T-helper 1 cell (primary cell): Measurements from ENCODE around the gene ZFYVE9.

ENCODE experiments used
- DNase-seq, 5 donors: peaks; one replicate each; pipeline ENCODE4 v3.0.0-alpha.2; 2012 to 2020

The ZFYVE9 gene

DNA sequence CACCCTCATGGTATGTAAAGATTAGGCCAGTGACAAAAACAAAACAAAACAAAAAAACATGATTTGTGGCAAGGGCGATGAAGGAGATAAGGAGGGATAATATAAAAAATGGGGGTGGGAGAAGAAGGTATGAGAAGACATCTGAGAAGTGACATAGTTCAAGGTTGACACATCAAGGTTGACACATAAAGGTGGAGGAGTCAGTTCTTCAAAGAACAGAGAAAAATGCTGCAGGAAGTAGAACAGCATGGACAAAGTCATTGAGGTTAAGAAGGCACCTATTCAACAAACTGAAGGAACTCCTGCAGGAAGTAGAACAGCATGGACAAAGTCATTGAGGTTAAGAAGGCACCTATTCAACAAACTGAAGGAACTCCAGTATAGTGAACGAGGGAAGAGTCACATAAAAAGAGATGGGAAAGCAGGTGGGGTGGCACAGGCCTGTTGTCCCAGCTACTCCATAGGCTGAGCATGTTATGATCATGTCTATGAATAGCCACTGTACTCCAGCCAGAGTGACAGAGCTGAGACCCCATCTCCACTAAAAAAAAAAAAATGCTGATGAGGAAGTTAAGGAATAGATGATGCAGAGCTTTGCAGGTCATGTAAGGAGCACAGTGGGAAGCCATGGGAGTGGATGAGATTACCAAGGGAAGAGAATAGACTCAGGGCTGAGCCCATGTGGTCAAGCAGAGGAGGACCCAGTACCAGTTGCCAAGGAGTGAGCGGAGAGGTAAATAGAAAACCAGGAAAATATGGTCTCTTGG lies 101.5 kb downstream of the ZFYVE9 start:
- DNase-seq = no peak

DNA sequence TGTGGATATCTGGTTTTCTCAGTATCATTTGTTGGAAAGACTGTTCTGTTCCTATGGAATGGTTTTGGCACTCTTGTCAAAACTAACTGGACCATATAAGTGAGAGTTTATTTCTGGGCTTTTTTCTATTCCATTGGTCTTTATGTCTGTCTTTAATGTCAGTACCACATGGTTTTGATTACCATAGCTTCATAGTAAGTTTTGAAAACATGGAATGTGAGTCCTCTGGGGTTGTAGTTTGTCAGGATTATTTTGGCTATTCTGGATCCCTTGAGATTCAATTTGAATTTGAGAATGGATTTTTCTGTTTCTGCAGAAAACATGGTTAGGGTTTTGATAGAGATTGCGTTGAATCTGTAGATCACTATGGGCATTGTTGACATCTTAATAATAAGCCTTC lies 107.9 kb downstream of the ZFYVE9 start:
- no peak for DNase-seq

DNA sequence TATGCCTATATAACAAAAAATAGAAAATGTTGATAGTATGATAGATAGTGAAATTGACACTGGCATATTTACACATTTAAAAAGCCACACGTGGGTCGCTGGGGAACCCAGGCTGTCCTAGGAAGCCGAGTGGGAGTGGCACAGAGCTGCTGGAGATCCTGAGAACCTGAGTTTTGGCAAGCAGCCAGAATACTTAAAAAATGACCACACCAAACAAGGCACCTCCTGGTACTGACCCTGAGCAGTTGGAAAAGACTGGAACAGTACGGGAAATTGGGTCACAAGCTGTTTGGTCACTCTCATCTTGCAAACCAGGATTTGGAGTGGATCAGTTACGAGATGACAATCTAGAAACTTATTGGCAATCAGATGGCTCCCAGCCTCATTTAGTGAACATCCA lies 111.5 kb downstream of the ZFYVE9 start:
- no peak for DNase-seq

DNA sequence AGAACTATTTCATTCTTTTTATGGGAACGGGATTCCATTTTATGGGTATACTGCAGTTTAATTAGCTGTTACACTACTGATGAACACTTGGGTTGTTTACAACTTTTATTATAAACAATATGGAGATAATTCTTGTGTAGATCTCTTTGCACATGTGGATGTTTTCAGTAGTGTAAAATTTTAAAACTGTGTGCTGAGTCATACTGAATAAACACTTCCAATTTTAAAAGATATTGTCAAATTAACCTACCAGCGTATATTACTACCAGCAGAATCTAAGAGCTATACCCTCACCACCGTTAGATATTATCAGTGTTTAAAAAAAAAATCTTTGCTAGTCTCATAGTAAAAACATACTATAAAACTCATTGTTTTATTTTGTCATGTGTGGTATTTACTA lies 118.0 kb downstream of the ZFYVE9 start:
- no peak for DNase-seq

DNA sequence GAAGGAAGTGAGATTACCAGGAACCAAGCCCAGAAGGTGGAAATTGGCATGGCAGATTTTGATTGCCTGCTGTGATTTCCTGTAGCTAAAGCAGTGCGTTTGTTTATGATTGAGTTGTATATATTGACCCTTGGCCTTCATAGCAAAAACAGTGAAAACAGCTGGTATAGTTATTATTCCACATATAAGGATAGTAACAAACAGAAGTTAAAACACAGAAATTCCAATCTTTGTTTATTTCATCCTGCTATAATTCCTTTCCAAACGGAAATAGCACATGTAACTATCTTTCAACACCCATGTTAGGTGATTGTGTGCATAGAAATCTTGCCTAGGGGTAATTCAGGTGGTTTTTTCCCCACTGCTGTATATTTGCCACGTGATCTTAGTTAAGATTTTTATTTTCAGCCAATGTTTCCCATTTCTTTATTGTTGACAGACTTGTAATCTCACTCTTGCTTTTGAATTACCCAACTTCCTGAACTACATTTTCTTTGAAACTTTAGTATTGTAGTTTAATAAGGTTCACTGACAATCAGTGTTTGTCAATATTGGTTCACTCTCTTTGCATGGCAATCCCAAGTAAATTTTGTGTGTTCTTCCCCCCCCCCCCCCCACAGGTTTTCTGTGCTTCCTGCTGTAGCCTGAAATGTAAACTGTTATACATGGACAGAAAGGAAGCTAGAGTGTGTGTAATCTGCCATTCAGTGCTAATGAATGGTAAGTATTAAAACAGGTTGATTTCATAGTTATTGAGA lies 121.4 kb downstream of the ZFYVE9 start:
- no peak for DNase-seq

DNA sequence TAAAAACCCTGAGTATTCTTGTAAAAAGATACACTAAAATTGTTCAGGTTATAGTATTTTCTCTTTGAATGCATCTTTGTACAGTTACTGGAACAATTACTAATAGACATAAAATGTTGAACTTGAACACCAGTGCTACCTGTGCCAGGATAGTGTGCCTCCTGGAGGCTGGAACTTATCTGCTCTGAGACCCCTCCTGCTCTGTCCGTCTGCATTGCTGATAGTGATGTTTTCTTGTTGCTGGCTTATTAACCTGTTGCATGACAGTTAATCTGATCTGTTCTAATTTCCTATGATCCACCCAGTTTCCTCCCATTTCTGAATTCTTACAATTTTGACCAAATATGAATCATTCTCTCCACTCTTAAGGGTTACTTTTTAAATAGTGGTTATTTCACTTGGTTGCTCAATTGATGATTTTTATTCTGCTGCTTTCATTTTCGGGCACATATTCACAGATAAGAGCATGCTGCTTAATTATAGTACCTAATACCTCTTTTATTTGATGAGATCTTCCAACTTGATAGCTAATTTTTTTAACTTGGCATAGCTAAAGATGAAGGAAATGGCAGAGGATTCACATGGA lies 122.7 kb downstream of the ZFYVE9 start:
- no peak for DNase-seq

DNA sequence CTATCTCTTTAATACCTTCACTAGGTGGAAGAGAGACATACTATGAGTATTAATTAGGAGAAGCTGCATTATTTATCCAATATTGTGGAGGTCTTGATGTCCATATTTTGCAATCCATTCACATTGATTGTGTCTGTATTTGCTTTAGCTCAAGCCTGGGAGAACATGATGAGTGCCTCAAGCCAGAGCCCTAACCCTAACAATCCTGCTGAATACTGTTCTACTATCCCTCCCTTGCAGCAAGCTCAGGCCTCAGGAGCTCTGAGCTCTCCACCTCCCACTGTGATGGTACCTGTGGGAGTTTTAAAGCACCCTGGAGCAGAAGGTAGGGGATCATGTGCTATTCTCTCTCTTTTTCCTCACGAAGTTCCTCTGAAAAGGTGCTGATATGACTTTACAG lies 124.6 kb downstream of the ZFYVE9 start:
- DNase-seq = no peak

DNA sequence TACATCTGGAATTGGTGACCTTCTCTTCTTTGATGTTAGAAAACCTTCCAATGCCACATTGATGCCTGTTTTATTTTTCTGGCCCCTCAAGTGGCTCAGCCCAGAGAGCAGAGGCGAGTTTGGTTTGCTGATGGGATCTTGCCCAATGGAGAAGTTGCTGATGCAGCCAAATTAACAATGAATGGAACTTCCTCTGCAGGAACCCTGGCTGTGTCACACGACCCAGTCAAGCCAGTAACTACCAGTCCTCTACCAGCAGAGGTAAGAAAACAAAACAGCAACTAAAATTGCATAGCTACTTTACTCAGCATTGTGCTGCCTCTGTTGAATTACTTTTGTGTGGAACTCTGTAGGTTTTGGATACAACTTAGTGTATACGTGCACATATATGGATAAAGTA lies 126.5 kb downstream of the ZFYVE9 start:
- no peak for DNase-seq

DNA sequence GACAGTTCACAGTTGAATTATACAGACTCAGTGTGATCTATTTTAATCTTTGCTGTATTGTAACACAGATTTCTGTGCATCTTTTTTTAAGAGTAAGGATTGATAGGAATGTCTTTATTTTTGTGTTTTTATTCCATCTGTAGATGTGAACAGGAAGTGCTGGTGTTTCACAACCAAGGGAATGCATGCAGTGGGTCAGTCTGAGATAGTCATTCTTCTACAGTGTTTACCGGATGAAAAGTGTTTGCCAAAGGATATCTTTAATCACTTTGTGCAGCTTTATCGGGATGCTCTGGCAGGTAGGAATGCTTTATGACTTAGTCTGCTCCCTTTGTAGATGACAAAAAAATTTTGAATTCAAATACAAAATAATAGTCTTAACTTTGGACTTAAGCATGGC lies 139.6 kb downstream of the ZFYVE9 start:
- no peak for DNase-seq

DNA sequence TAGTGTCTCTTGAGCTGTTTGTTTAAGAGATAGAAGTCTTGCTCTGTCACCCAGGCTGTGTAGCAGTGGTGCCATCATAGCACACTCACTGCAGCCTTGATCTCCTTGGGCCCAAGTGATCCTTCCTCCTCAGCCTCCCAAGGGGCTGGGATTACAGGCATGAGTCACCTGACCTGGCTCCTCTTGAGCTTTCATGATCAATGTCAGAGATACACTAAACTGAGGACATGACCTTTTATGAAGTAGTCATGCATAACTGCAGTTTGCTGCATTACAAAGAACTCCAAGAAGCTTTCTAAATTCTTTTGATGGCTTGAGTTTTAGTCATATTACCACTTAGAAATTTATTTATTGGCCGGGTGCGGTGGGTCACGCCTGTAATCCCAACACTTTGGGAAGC lies 146.4 kb downstream of the ZFYVE9 start:
- DNase-seq = no peak

DNA sequence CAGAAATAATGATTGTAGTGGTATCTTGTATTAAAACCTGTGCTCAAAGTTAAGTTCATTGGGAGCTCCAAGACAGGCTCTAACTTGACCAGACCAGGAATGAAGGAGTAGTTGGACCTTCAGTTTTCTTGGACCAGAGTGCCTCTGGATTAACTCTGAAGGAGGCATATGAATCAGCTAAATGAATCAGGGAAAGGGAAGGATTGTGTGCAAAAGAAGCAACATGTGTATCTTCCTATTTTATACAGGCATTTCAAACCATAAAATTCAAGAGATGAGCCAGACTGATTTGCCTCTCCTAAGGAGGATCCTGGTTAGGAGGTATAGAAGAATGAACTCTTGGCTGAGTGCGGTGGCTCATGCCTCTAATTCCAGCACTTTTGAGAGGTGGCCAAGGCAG lies 152.7 kb downstream of the ZFYVE9 start:
- no peak for DNase-seq

DNA sequence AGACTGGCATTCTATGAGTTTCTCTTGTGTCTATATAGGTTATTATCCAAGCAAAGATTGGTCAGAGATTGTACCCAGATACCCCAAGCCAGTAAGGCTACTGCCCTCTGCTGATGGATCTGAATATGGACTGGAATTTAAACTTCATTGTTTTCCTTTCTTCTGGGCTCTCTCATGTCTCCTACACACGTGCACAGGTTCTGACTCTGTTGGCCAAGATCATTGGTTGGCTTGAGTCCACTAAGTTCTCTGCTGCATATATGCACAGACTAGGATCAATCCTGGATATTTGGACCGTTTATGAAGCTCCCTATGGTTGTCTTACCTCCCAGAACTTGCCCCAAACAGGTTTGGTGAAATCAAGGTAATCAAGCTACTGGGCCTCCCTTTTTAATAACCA lies 154.5 kb downstream of the ZFYVE9 start:
- peak in 1 of 5 donors; percentile 33 for DNase-seq

DNA sequence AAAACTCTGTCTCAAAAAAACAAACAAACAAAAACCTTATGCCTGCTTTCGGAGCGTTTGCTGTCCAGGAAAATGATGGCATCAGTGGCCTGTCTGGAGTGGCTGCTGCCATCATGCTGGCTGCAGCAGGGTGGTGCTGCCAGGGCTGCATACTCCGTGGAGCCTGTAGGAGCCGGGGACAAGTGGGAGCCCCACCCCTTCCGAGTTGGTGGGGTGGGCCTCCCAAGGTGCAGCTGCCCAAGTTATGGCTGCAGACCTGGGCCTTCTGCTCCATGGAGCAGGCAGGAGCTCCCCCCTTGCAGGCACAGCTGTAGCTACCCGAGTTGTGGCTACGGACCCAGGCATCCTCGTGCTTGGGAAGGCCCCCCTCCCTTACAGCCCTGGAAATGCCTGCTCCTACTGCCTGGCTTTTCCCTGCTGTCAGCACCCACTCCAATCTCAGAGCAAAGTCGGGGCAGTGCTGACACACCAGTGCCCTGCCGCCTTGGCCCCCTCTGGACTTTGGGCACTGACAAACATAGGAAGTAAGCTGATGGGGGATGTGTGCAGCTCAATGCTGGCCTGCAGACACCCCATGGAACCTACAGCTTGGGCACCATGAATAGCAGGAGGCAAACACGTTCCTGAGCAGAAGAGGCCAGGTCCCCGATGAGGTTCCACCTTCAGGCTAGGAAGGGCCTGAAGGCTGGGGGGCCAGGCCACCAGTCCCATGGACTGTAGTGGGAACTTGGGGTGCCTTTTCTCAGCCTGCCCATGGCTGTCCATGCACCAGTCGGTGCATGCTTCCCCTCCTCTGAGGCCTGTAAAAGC lies 163.7 kb downstream of the ZFYVE9 start:
- DNase-seq = no peak

DNA sequence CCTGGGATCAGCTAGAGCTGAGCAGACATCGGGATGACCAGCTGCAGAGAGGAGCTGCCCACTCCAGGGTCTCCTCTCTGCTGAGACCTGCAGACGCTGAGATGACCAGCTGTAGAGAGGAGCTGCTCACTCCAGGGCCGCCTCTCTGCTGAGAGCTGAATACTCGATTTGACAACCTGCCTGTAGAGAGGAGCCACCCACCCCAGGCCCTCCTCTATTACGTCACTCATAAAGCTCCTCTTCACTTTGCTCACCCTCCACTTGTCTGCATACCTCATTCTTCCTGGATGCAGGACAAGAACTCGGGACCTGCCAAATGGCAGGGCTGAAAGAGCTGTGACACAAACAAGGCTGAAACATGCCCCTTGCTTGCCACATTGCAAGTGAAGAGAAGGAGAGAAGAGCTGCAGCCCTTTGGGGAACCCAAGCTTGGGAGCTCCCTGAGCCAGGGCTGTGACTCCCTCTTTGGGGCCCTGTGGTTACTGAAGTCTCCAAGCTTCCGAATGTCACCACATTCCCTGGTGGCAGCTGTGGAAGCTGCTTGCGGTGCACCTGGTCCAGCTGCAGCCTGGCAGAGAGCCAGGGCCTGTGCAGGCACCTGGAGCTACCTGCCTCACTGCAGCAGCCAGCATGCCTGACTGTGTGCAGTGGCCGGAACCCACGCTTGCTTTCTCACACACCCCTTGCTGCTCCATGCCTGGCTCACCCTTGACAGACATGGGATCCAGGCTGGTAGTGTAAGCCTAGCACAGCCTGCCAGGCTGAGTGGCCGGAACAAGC lies 164.5 kb downstream of the ZFYVE9 start:
- DNase-seq = no peak

DNA sequence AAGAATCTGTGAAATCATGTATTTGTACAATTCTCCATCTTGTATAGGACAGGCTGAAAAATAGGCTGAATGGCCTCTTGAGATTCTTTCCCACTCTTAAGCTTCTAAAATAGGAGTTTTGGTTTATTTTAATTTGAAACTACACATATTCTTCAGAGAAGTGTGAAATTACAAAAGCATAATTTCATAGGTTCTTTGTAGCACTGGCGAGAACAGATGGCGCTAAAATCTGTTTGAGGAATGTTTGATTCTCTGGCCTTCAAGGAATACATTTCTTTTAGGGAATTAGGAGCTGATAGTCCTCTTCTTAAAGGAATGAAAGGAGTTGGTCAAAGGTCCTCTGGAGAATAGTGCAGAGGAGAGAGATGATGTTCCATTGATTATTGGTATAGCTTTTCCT lies 179.2 kb downstream of the ZFYVE9 start:
- DNase-seq = no peak

DNA sequence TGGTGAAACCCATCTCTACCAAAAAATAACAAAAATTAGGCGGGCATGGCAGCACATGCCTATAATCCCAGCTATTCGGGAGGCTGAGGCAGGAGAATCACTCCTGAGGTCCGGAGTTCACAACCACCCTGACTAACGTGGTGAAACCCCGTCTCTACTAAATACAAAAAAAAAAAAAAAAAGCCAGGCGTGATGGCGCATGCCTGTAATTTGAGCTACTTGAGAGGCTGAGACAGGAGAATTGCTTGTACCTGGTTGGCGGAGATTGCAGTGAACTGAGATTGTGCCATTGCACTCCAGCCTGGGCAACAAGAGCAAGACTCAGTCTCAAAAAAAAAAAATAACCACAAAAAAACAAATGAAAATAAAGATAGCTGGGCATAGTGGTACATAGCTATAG lies 181.8 kb downstream of the ZFYVE9 start:
- no peak for DNase-seq

DNA sequence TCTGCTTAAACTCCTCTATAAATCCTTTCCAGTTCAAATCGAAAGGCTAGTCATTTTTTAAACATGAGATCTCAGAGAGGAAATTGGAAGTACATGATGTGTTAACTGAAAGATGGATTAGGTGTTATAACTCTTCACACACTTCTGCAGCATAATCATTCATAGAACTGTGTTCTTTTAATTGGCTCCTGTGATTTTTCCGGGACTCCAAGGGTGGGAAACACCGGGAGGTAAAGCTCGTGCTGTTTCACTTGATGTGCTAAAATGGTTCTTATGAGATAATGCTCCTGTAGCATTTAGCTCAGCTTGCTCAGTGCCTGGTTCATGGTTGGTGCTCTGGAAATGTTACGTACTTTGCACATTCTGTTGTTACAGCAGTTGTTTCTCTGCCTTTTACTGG lies 183.9 kb downstream of the ZFYVE9 start:
- DNase-seq = no peak

DNA sequence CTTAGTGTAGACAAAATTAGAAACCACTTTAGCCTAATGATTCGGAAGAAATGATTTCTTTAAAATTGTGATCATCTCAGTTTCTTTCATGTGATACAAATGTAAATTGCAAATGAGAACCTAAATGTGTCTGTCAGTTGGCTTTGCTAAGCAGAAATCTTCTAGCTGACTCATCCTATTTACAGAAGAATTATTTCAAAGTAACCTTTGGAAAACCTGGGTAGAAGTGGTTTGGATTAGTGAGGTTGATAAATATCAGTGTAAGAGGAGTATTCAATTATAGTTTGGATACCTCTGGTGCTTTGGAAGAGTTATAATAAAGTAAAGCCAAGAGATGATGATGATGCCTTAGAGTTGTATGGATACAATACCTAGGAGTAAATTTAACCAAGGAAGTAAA lies 186.7 kb downstream of the ZFYVE9 start:
- no peak for DNase-seq

DNA sequence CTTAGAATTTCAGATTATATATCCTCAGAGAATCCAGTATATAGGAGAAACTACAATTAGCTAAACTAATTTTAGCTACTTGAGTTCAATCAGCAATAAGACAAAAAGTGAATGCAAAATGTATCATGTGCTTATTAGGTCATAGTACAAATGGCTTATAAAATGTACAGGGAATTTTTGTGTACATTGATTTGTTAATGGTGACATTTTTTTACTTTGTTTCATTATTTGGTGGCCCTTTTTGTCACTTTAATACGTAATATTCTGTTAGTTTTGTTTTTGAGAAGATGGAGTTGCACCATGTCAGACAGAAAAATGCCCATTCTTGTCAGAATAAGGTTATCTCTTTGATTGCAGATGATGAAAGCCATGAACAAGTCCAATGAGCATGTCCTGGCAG lies 190.5 kb downstream of the ZFYVE9 start:
- DNase-seq = no peak

DNA sequence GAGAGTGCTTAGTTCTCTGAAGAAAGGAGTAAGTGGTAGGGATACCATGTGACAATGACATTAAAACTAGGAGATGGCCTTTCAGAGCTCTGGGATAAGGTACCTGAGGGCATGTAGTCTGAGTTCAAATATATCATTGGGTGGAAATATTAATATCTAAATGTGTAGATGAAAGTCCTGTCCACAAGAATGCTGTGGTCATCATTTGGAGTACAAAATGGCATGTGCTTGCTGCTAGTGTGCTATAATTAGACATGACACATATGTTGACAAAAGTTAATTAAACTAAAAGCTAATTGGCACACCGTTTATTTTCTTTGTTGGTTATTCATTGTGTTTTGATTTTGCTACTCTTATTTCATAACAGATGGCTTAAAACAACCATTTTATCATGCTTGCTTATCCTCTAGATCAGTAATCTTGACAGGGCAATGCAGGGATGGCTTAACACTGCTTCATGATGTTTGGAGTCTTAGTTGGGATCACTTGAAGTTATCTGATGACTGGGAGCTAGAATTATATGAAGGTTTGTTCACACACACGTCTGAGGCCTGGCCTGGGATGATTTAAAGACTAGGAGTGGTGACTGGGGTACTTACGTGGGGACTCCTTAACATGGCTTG lies 193.1 kb downstream of the ZFYVE9 start:
- no peak for DNase-seq

DNA sequence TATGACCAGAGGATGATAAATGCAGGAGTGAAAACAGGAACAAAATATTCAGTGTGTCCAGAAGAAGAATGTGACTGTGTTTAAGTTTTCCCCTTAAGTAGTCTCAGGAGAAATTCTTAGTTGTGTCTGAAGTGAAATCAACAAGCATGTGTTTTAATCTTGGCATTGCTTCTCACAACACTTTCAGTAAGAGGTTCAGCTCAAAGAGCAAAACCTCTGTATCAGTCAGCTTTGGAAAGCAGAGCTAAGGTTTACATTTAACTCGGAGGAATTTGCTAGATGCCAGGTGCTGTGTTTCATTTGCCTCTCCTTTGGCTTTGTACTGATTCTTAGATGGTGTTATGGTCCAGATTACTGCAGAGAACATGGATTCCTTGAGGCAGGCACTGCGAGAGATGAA lies 195.6 kb downstream of the ZFYVE9 start:
- no peak for DNase-seq

DNA sequence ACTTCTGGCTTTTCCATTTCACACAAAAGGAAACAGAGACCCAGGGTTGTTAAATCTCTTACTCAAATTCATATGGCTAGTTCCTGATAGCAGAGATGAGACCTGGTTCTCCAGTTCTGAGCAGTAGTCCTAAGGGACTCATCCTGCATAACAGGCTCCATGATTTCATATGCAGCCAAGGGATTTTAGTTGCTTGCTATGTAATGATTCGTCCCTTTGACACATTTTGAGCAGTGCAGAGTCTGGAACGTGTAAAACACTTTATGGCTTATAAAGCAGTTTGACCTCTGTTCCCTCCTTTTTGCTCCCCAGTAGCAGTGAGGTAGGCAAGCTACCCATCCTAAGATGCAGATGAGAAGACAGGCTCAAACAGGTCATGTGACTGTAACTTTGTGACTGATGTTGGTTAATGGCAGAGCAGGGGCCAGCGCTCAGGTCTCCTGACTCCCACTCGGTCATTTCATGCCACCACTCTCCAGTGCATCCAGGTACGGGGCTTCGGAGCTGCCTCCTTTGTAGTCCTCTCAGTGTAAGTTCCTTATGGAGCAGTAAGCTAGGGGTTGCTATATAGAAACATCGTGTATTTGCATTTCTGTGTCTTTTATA lies 199.9 kb downstream of the ZFYVE9 start:
- DNase-seq = no peak
